DND-41 (cell line): ENCODE measurements around the gene NDUFC1.
"Not testable (repeated sequence)": the region's sequence is repeated elsewhere in the genome, so short reads cannot be mapped to it uniquely, and the experiment has no call there.

Source experiments
- ATAC-seq: fragments of 200-7000 bp; cut with Tn5 transposase; 3 replicates; pipeline ENCODE4 v1.9.1; 2021; ENCODE audit warnings: low read depth; ENCODE audit not compliant: insufficient read depth
- DNase-seq: peaks from one replicate; pipeline ENCODE4 v3.0.0-alpha.2; 2020
- H2AFZ ChIP-seq: 2 replicates; pipeline ENCODE4 v1.6.0; 2012; ENCODE audit warnings: low read depth, low read length
- H3K27ac ChIP-seq: 2 replicates; pipeline ENCODE4 v1.5.1; 2012; ENCODE audit warnings: low read length, inconsistent platforms
- H3K27me3 ChIP-seq: fragments of 200-600 bp; sonication (generic); 2 replicates; pipeline ENCODE4 v1.6.0; 2012; ENCODE audit warnings: low read length, mild to moderate bottlenecking, inconsistent platforms; ENCODE audit not compliant: insufficient read depth, poor library complexity
- H3K36me3 ChIP-seq: 2 replicates; pipeline ENCODE4 v1.5.1; 2012; ENCODE audit warnings: low read length, inconsistent platforms; ENCODE audit not compliant: insufficient read depth
- H3K4me1 ChIP-seq: 2 replicates; pipeline ENCODE4 v1.5.1; 2012; ENCODE audit warnings: mild to moderate bottlenecking, low read length; ENCODE audit not compliant: insufficient read depth
- H3K4me2 ChIP-seq: 2 replicates; pipeline ENCODE4 v1.6.0; 2012; ENCODE audit warnings: mild to moderate bottlenecking, moderate library complexity, low read length, inconsistent platforms; ENCODE audit not compliant: insufficient read depth
- H3K4me3 ChIP-seq, 2 experiments: fragments of 200-600 bp in 1 of 2; shearing (Covaris generic) in 1 of 2; 2 replicates each; pipeline ENCODE4 v1.5.1; 2012 to 2016; ENCODE audit warnings: inconsistent platforms in 2 of 2, low read length in 2 of 2, mild to moderate bottlenecking in 2 of 2, low read depth in 1 of 2, moderate library complexity in 1 of 2
- H3K79me2 ChIP-seq: 2 replicates; pipeline ENCODE4 v1.6.0; 2012; ENCODE audit warnings: low read length, inconsistent platforms; ENCODE audit not compliant: insufficient read depth
- H3K9ac ChIP-seq: 2 replicates; pipeline ENCODE4 v1.6.0; 2012; ENCODE audit warnings: low read depth, mild to moderate bottlenecking, inconsistent platforms, low read length, moderate library complexity
- H3K9me3 ChIP-seq: 2 replicates; pipeline ENCODE4 v1.5.1; 2012; ENCODE audit warnings: low read length, moderate library complexity, mild to moderate bottlenecking, inconsistent platforms; ENCODE audit not compliant: insufficient read depth, severe bottlenecking
- H4K20me1 ChIP-seq: 2 replicates; pipeline ENCODE4 v1.6.0; 2012; ENCODE audit warnings: low read length; ENCODE audit not compliant: insufficient read depth
- CTCF ChIP-seq: IDR thresholded peaks from 2 replicates; pipeline ENCODE4 v1.5.1; 2012; ENCODE audit warnings: borderline replicate concordance, low read length, moderate library complexity, mild to moderate bottlenecking; ENCODE audit not compliant: poor library complexity, severe bottlenecking; ENCODE audit errors: extremely low read depth
- EZH2 ChIP-seq: IDR thresholded peaks from 3 replicates; pipeline ENCODE4 v1.6.1; 2012; ENCODE audit warnings: borderline replicate concordance, low read depth, mild to moderate bottlenecking, moderate library complexity, low read length, inconsistent platforms; ENCODE audit not compliant: severe bottlenecking

Gene NDUFC1

GRCh38 chr4:139265654-139266053 is 36.6 kb downstream of the NDUFC1 start:
- no peaks in the 10 kb centered on the region for H3K79me2 ChIP-seq
- no peak overlapping the region for H3K27ac ChIP-seq
- no peaks in the 10 kb centered on the region for H4K20me1 ChIP-seq
- peak overlapping the region; percentile 59; the same call in 1 of the 2 replicates for H3K4me2 ChIP-seq
- H3K27me3 ChIP-seq, result no peaks in the 10 kb centered on the region
- ATAC-seq (no peak), DNase-seq (no peak)
- H3K36me3 ChIP-seq, result no peaks in the 10 kb centered on the region
- H3K4me1 ChIP-seq, result peaks cover 21% of the 10 kb centered on the region
- no peak overlapping the region for H3K9ac ChIP-seq
- no peak overlapping the region for H3K4me3 ChIP-seq
- H2AFZ ChIP-seq, result 0 out of 2 replicates have a peak overlapping the region, but pooled peaks have one; percentile 82
- TF ChIP-seq CTCF (no peak), EZH2 (no peak)
- H3K9me3 ChIP-seq, result no peaks in the 10 kb centered on the region

GRCh38 chr4:139256349-139256748 is 45.9 kb downstream of the NDUFC1 start:
- Histone ChIP-seq H3K27me3 (no peaks in the 10 kb centered on the region), H3K4me1 (no peaks in the 10 kb centered on the region), H3K9me3 (no peaks in the 10 kb centered on the region), H4K20me1 (no peaks in the 10 kb centered on the region), H3K27ac (no peak overlapping the region), H3K4me3 (no peak overlapping the region), H2AFZ (no peak overlapping the region), H3K79me2 (no peaks in the 10 kb centered on the region), H3K36me3 (no peaks in the 10 kb centered on the region), H3K4me2 (no peak overlapping the region), H3K9ac (no peak overlapping the region)
- DNase-seq (no peak), ATAC-seq (no peak)
- TF ChIP-seq EZH2, result no peak
- TF ChIP-seq CTCF, result no peak

GRCh38 chr4:139255581-139255980 is 46.7 kb downstream of the NDUFC1 start:
- H3K4me2 ChIP-seq, ATAC-seq, H3K36me3 ChIP-seq, H3K4me3 ChIP-seq, H3K27me3 ChIP-seq, H3K9me3 ChIP-seq, H2AFZ ChIP-seq, H3K9ac ChIP-seq, H3K4me1 ChIP-seq, H3K79me2 ChIP-seq, DNase-seq, H3K27ac ChIP-seq, H4K20me1 ChIP-seq: not testable (repeated sequence)

DNA sequence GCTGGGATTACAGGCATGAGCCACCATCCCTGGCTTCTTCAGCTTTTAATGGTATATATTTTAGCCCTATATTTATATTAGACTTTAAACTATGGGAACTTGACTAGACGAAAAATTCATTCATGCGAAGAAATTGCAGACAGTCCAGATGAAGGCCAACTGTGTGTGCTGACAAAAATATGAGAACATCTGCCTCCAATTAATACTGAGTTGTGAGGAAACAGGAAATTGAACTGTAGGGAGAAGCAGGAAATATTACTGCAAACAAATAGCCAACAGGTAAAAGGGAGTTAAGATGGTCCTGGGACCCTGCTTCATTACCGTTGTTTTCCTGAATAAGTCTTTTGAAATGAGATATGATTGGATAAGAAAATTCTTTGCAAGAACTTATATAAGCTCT is 48.6 kb downstream of the NDUFC1 start:
- no peaks in the 10 kb centered on the region for H3K4me1 ChIP-seq
- DNase-seq (no peak), ATAC-seq (no peak)
- H3K9me3 ChIP-seq, result no peaks in the 10 kb centered on the region
- no peak overlapping the region for H2AFZ ChIP-seq
- no peak overlapping the region for H3K27ac ChIP-seq
- no peaks in the 10 kb centered on the region for H4K20me1 ChIP-seq
- no peak overlapping the region for H3K9ac ChIP-seq
- H3K36me3 ChIP-seq, result no peaks in the 10 kb centered on the region
- no peaks in the 10 kb centered on the region for H3K27me3 ChIP-seq
- no peak for TF ChIP-seq EZH2
- TF ChIP-seq CTCF, result no peak
- H3K4me3 ChIP-seq, result no peak overlapping the region
- H3K79me2 ChIP-seq, result no peaks in the 10 kb centered on the region
- H3K4me2 ChIP-seq, result no peak overlapping the region
